NCI-H2227 (cell line): Measurements from ENCODE around the gene GFRA1.
"Not testable (repeated sequence)": the region's sequence is repeated elsewhere in the genome, so short reads cannot be mapped to it uniquely, and the experiment has no call there.

Experiments used
- DNase-seq: peaks from one replicate; lab custom pipeline; 2025; ENCODE audit not compliant: unreplicated experiment; lab: John Stamatoyannopoulos, UW

The GFRA1 gene

GRCh38 chr10:116076621-116077020, 196.4 kb downstream of the GFRA1 start:
- DNase-seq, result no peak

DNA sequence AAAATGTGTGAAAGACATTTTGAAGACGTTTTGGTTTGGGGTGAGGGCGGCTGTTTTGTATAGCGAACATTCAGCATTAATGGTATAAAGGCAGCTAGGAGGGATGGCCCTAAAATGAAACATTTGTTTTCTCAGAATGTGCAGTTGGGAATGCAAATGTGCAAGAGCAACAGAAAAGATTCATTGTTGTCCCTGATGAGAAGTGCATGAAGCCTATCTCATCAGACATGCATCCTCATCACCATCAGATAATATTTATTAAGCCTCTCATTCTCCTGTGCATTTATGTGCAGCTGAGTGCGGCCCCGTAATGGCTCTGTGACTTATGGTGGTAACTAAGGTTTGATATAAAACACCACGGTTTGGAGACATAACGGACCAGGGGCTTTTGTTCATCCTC, 199.5 kb downstream of the GFRA1 start:
- DNase-seq, result no peak

GRCh38 chr10:116073001-116073400, 200.0 kb downstream of the GFRA1 start:
- DNase-seq, result peak; percentile 5

DNA sequence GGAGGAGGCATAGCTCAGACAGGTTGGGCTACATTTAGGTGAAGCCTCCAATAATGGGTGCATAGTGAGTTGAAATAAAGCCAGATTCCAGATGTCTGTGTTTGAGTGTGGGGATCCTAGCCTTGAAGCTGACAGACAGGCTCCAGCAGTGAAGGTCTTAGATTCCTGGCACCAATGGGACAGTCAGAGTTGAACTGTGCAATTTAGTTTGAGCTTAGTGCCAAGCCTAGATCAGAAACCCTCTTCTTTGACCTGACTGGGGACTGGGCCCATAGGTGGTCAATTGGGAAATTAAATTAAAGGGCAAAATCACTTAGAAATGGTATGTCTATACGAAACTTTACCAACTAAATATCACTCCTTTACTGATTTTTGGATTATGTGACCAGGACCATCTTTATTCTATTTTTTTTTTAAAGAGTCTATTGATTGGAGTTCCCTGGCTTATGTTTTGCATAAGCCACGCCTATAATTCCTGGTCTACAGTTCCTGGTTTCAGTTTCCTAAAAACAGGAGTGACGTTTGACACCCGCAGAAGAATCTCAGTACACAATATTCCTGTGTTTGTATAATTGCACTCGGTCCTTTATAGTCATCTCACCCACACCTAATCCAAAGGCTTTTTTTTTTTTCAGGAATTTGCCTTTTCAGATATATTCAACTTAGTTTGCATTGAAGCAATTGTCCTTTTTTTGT, 201.4 kb downstream of the GFRA1 start:
- DNase-seq, result no peak

- no peak for DNase-seq
Measured at GRCh38 chr10:116070743-116071320, 202.2 kb downstream of the GFRA1 start.

GRCh38 chr10:116069856-116070255, 203.2 kb downstream of the GFRA1 start:
- no peak for DNase-seq

DNA sequence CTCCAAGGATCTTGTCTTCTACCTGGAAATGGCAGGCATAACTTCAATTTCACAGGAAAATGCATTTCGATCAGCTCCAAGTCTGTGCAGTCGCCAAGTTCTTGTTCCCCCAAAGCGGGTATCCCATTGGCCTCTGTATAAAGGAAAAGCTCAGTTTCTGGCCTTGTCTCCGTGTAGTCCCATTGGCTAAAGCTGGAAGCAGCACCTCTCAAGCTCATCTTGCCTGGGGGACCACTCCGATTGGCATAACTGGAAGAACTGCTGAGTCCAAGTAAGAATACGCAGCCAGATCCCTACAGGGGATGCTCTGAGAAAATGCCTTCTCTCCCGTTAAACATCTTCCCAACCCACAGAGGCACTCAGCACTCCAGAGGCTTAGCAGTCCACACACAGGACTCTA, 205.2 kb downstream of the GFRA1 start:
- DNase-seq, result no peak

- no peak for DNase-seq
Measured at GRCh38 chr10:116063107-116063506, 209.9 kb downstream of the GFRA1 start.

GRCh38 chr10:116060864-116061263, 212.1 kb downstream of the GFRA1 start:
- no peak for DNase-seq

DNA sequence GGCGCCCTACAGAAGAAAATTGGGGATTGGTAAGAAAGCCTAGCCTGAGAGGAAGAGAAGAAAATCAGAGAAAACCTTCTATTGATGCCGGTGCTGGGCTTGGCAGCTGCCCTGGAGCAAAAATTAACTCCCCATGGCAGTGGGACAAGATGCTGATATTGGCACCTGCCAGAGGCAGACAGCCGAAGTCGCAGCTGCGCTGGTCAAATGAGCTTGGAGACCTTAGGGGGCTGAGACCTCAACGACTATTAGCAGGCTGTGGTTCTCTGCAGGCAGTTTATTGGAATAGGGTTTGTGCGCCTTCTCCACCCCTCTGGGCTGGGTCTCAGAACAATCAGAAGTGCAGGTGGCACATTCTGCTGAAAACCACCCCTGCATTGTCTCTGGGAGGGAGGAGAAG, 213.7 kb downstream of the GFRA1 start:
- DNase-seq, result no peak

GRCh38 chr10:116056445-116057293, 216.3 kb downstream of the GFRA1 start:
- DNase-seq, result no peak

DNA sequence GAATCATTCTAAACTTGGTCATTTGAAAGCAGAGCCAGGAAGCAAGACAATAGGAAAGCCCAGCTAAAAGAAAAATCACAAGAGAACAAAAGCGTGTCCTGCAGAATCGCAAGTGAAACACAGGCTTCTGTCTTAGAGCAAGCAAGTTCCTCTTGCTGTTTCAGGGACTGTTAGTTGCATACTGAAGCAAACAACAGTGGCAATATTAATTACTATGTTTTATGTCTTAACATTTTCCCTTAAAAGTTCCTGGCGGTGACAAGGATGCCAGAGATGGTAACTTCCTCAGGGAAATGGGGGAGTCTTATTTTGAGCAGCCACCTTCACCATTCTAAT, 217.1 kb downstream of the GFRA1 start:
- DNase-seq, result no peak

- DNase-seq, result no peak
Measured at GRCh38 chr10:116055252-116055916, 217.6 kb downstream of the GFRA1 start.

- peak; percentile 16 for DNase-seq
Measured at GRCh38 chr10:116053910-116054309, 219.1 kb downstream of the GFRA1 start.

- not testable (repeated sequence) for DNase-seq
Measured at GRCh38 chr10:116053009-116053730, 219.8 kb downstream of the GFRA1 start.

DNA sequence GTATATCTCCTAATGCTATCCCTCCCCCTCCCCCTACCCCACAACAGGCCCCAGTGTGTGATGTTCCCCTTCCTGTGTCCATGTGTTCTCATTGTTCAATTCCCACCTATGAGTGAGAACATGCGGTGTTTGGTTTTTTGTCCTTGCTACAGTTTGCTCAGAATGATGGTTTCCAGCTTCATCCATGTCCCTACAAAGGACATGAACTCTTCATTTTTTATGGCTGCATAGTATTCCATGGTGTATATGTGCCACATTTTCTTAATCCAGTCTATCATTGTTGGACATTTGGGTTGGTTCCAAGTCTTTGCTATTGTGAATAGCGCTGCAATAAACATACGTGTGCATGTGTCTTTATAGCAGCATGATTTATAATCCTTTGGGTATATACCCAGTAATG, 220.5 kb downstream of the GFRA1 start:
- DNase-seq, result not testable (repeated sequence)

DNA sequence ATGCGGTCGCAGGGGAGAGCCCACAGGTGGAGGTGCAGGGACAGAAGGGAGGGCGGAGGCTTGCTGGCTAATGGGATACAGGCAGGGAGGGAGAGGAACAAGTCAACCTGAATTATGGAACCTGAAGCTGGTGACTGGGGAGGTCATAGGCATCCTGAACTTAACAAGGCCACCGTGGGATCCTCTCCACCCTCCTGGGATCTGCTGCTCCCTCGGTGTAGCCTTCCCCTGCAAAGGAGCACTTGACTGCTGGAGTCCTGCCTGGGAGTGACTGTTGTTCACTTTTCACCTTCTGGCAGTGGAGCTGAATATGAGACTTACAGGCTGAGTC, 223.1 kb downstream of the GFRA1 start:
- DNase-seq, result no peak

DNA sequence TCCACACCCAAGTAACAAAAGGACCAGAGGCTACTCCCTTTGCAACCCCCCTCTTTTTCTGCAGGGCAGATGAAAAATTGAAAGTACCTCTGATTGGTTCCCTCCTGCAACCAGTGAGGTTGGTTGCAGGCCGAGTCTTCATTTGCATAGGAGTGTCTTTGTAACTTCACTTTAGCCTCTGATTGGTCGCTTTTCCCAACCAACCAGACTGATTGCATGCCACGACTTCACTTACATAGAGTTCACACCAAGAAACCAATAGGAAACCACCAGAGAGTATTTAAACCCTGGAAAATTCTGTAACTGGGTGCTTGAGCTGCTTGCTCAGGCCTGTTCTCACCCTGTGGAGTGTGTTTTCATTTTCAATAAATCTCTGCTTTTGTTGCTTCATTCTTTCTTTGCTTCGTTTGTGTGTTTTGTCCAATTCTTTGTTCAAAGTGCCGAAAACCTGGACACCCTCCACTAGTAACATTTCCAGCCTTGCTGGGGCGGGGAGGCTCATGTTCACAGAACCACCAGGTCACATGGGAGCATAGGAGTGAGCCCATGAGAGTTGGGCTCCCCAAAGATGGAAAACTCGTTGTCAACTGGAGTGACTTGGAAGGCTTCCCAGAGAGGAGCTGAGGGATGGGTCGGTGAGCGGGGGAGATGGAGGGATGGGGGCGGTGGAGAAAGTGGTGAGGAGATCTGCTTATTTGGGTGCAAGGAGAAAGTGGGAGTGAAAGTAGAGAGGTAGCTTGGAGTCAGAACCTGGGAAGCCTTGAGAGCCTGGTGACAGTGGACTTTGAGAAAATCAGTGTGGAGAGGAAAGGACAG, 223.6 kb downstream of the GFRA1 start:
- no peak for DNase-seq

- DNase-seq, result no peak
Measured at GRCh38 chr10:116045366-116046356, 227.3 kb downstream of the GFRA1 start.
